GM12878 (cell line): ENCODE data around the gene BEST1. TPM values are rescaled to one million over a fixed set of nuclear protein-coding genes. Genes with fewer than 3 reads are reported as not detected.

Experiments
- ATAC-seq: fragments of 200-7000 bp; cut with Tn5 transposase; 3 replicates; pipeline ENCODE4 v1.9.1; 2020; ENCODE audit warnings: mild to moderate bottlenecking, moderate library complexity
- BruUV-seq: library from RNA; stranded (reverse); fragments of 400-500 nt; replicated peaks from 2 replicates; lab custom pipeline; 2021; lab: Mats Ljungman, UMichigan
- CTCF ChIA-PET: fragments of 300-600 bp; sonication (Branson Sonifier 250); formaldehyde crosslinking; extraction: SDS; loops from one replicate; lab custom pipeline; 2021; ENCODE audit warnings: inconsistent platforms; lab: Yijun Ruan, JAX
- POLR2A ChIA-PET: fragments of 350-600 bp; formaldehyde crosslinking; extraction: SDS; loops from one replicate; lab custom pipeline; 2021; ENCODE audit warnings: inconsistent platforms; lab: Charles Lee
- RAD21 ChIA-PET: fragments of 300-600 bp; sonication (Branson Sonifier 250); formaldehyde crosslinking; loops from one replicate; lab custom pipeline; 2023; ENCODE audit warnings: antibody characterized with exemption; ENCODE audit not compliant: unreplicated experiment; lab: Charles Lee
- SMC1A ChIA-PET: fragments of 300-600 bp; sonication (Branson Sonifier 250); formaldehyde crosslinking; loops from one replicate; lab custom pipeline; 2023; ENCODE audit not compliant: unreplicated experiment, uncharacterized antibody; lab: Charles Lee
- DNase-seq: peaks from one replicate; pipeline ENCODE4 v3.0.0-alpha.2; 2011; ENCODE audit warnings: low read depth, low spot score
- FAIRE-seq: peaks from 3 replicates; lab custom pipeline; 2011; peaks lifted over from hg19 to GRCh38; lab: Jason Lieb, UNC
- H2AFZ ChIP-seq: 2 replicates; pipeline ENCODE4 v1.6.0; 2011; ENCODE audit warnings: low read depth, low read length, control low read depth; ENCODE audit not compliant: control insufficient read depth
- H3K27ac ChIP-seq: 2 replicates; pipeline ENCODE4 v1.5.1; 2011; ENCODE audit warnings: control low read depth; ENCODE audit not compliant: control insufficient read depth, insufficient read depth
- H3K27me3 ChIP-seq, 2 experiments: replicated peaks in 1 of 2; 2 replicates each; pipeline versions ENCODE4 v1.6.0 to v1.6.1; 2011; ENCODE audit warnings: low read length in 1 of 2; ENCODE audit not compliant: control insufficient read depth in 2 of 2, insufficient read depth in 2 of 2
- H3K36me3 ChIP-seq, 2 experiments: 2 replicates each; pipeline ENCODE4 v1.5.1; 2011; ENCODE audit warnings: low read length in 1 of 2; ENCODE audit not compliant: control insufficient read depth in 2 of 2, insufficient read depth in 2 of 2
- H3K4me1 ChIP-seq: 2 replicates; pipeline ENCODE4 v1.6.1; 2011; ENCODE audit warnings: mild to moderate bottlenecking, low read length, moderate library complexity, mixed read lengths; ENCODE audit not compliant: control insufficient read depth, insufficient read depth
- H3K4me2 ChIP-seq: 2 replicates; pipeline ENCODE4 v1.6.0; 2011; ENCODE audit warnings: control low read depth; ENCODE audit not compliant: control insufficient read depth, insufficient read depth
- H3K4me3 ChIP-seq: fragments of 200-600 bp; sonication (generic); 2 replicates; pipeline ENCODE4 v1.5.1; 2016
- H3K79me2 ChIP-seq: 2 replicates; pipeline ENCODE4 v1.6.0; 2011; ENCODE audit warnings: low read length; ENCODE audit not compliant: control insufficient read depth, insufficient read depth
- H3K9ac ChIP-seq: 2 replicates; pipeline ENCODE4 v1.8.0; 2011; ENCODE audit warnings: low read length, control low read depth, mixed read lengths; ENCODE audit not compliant: control insufficient read depth, insufficient read depth
- H3K9me3 ChIP-seq: replicated peaks from 3 replicates; pipeline ENCODE4 v1.5.1; 2011; ENCODE audit warnings: mild to moderate bottlenecking, low read length; ENCODE audit not compliant: control insufficient read depth, insufficient read depth
- H4K20me1 ChIP-seq: 2 replicates; pipeline ENCODE4 v1.6.0; 2011; ENCODE audit not compliant: control insufficient read depth, insufficient read depth
- ASH2L ChIP-seq: fragments of 300-600, 200-600 bp; sonication (generic); IDR thresholded peaks from 2 replicates; pipeline ENCODE4 v1.6.1; 2017; ENCODE audit warnings: low read depth, mild to moderate bottlenecking, borderline replicate concordance
- ATF7 ChIP-seq: fragments of 450-650 bp; IDR thresholded peaks from 2 replicates; pipeline ENCODE4 v1.6.1; 2016; ENCODE audit warnings: low read depth, mild to moderate bottlenecking
- CHD2 ChIP-seq: IDR thresholded peaks from 2 replicates; pipeline ENCODE4 v1.6.1; 2011; ENCODE audit warnings: low read depth, low read length, improper control_type of control experiment, borderline replicate concordance
- CHD4 ChIP-seq: fragments of 200-600 bp; sonication (generic); IDR thresholded peaks from 2 replicates; pipeline ENCODE4 v1.6.1; 2016; ENCODE audit warnings: mild to moderate bottlenecking
- ETV6 ChIP-seq, 2 experiments: fragments of 450-650 bp in 1 of 2; IDR thresholded peaks in 1 of 2; conservative IDR thresholded peaks in 1 of 2; 2 replicates each; pipeline ENCODE4 v1.6.1; 2014; ENCODE audit warnings: antibody characterized with exemption in 1 of 2, borderline replicate concordance in 1 of 2, low read depth in 1 of 2, mild to moderate bottlenecking in 1 of 2, moderate library complexity in 1 of 2
- HCFC1 ChIP-seq: fragments of 150-350 bp; IDR thresholded peaks from 2 replicates; pipeline ENCODE4 v1.6.1; 2014; ENCODE audit warnings: low read length
- LARP7 ChIP-seq: fragments of 450-650 bp; IDR thresholded peaks from 2 replicates; pipeline ENCODE4 v1.6.1; 2017; ENCODE audit warnings: mild to moderate bottlenecking
- NR2C2 ChIP-seq: IDR thresholded peaks from 2 replicates; pipeline ENCODE4 v1.6.1; 2011; ENCODE audit warnings: borderline replicate concordance, low read depth; ENCODE audit not compliant: control insufficient read depth, insufficient read length
- POLR2A ChIP-seq: IDR thresholded peaks from 2 replicates; pipeline ENCODE4 v1.6.1; 2011; ENCODE audit warnings: low read depth, mild to moderate bottlenecking, low read length
- PRDM15 ChIP-seq: fragments of 450-650 bp; formaldehyde crosslinking; IDR thresholded peaks from 2 replicates; pipeline ENCODE4 v1.4.0; 2020; ENCODE audit warnings: mild to moderate bottlenecking, moderate library complexity
- RB1 ChIP-seq: fragments of 450-650 bp; formaldehyde crosslinking; IDR thresholded peaks from 2 replicates; pipeline ENCODE4 v1.6.1; 2017; ENCODE audit warnings: mild to moderate bottlenecking, borderline replicate concordance
- RCOR1 ChIP-seq: conservative IDR thresholded peaks from 2 replicates; pipeline ENCODE4 v1.6.1; 2012; ENCODE audit warnings: low read depth, low read length, improper control_type of control experiment
- RELA ChIP-seq: fragments of 450-650 bp; IDR thresholded peaks from 2 replicates; pipeline ENCODE4 v1.8.0; 2014; ENCODE audit warnings: borderline replicate concordance; ENCODE audit not compliant: partially characterized antibody
- SMAD1 ChIP-seq: fragments of 450-650 bp; IDR thresholded peaks from 2 replicates; pipeline ENCODE4 v1.6.1; 2018; ENCODE audit warnings: mild to moderate bottlenecking, low read depth; ENCODE audit not compliant: partially characterized antibody
- SUPT20H ChIP-seq: IDR thresholded peaks from 2 replicates; pipeline ENCODE4 v1.6.1; 2011; ENCODE audit warnings: low read depth, mild to moderate bottlenecking, low read length, moderate library complexity, borderline replicate concordance; ENCODE audit not compliant: control insufficient read depth
- TCF3 ChIP-seq: IDR thresholded peaks from 2 replicates; pipeline ENCODE4 v1.6.1; 2012; ENCODE audit warnings: low read depth, mild to moderate bottlenecking, low read length, borderline replicate concordance; ENCODE audit not compliant: insufficient read depth
- ZNF207 ChIP-seq: fragments of 450-650 bp; IDR thresholded peaks from 2 replicates; pipeline ENCODE4 v1.6.1; 2014; ENCODE audit warnings: antibody characterized with exemption, mild to moderate bottlenecking, borderline replicate concordance
- WGBS: methylation state at CpG from one replicate; pipeline ENCODE4 v1.1.6; 2016; ENCODE audit warnings: low lambda C conversion rate; ENCODE audit not compliant: insufficient replicate concordance, insufficient coverage; ENCODE audit errors: missing lambda C conversion rate; 5-methylcytosine and 5-hydroxymethylcytosine counted together
- in situ Hi-C: fragments of 300-500 bp; cut with MboI; formaldehyde crosslinking; loops from 9 replicates; pipeline ENCODE4 v1.14.3; 2018; ENCODE audit warnings: mixed read lengths
- intact Hi-C: fragments of 100-400 bp; cut with micrococcal nuclease; formaldehyde crosslinking; loops from one replicate; pipeline ENCODE4 v1.14.2; 2022; ENCODE audit not compliant: unreplicated experiment
- polyA plus RNA-seq, 11 experiments: library from polyadenylated mRNA; depleted of rRNA in 4 of 11; unstranded in 6 of 11; stranded (reverse) in 5 of 11; fragments of >200 nt; fragmentation: Nextera tagmentation in 4 of 11; fragmentation: Illumina TruSeq in 1 of 11; extraction: Ambion mirVana in 4 of 11; extraction: Trizol in 1 of 11; gene quantifications; 1 replicate in 1 of 11; 2 replicates in 10 of 11; pipeline versions ENCODE4 v1.2.1 to v1.2.3, GENCODE V29; 2011 to 2016; ENCODE audit warnings: inconsistent platforms in 2 of 11, missing spikeins in 2 of 11, low read depth in 1 of 11
- total RNA-seq, 4 experiments: library from RNA; depleted of rRNA in 3 of 4; stranded (reverse); fragments of >200 nt in 3 of 4; fragmentation: Illumina TruSeq in 1 of 4; extraction: Trizol in 1 of 4; gene quantifications; 2 replicates each; pipeline versions ENCODE4 v1.2.1 to v1.2.3, GENCODE V29; 2013 to 2021
- TF ChIP-seq, protein P1 (sequence below): fragments of 450-650 bp; IDR thresholded peaks from 2 replicates; pipeline ENCODE4 v1.6.1; 2017; ENCODE audit warnings: mild to moderate bottlenecking, low read depth, inconsistent platforms; ENCODE audit not compliant: poor library complexity, severe bottlenecking

Gene BEST1
- total and polyA plus RNA-seq, 10 of the 15 experiments (the other 5 are each of a cell fraction or from before 2014, with no cell fraction given), result 0.03 to 3.4 (median 0.15) TPM; not detected in 1

DNA sequence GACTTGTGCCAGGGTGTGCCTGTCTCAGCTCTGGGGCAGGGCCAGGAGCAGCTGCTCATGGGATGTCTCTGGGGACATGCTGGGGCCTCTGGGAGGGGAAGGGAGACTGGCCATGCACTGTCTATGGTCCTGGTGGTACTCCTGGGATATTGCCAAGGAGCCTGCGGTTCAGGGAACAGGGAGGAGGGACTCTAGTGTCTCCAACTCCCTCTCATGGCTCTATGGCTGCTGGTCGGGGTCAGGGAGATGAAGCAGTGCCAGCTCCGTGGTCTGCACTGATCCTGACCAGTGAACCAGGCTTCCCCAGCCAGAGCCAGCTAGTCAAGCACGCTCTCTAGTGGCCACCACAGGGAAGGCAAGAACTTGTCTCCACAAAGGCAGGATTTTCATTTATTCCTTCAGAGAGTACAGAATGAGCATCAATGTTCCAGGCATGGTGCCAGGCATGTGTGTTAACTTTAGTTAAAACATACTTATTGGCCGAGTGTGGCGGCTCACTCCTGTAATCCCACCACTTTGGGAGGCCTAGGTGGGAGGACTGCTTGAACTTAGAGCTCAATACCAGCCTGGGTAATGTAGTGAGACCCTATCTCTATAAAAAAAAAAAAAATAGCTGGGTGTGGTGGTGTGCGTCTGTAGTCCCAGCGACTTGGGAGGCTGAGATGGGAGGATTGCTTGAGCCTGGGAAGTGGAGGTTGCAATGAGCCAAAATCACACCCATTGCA, 2.5 kb upstream of the BEST1 start:
- no peak overlapping the region for H3K4me2 ChIP-seq
- FAIRE-seq, result peak; percentile 97
- POLR2A ChIA-PET, result interaction anchor here (0.6 to 1.4 kb wide), 4 partner anchors 16 to 163 kb away, joined by 3 to 4 read pairs (median 3); no protein-coding TSS in a partner anchor
- TF ChIP-seq SUPT20H, result no peak
- TF ChIP-seq HCFC1, result no peak
- no peak for TF ChIP-seq ETV6 (conservative IDR thresholded peaks at IDR 0.05 in 1 of 2, IDR thresholded peaks at IDR 0.05 in 1 of 2; ENCODE audit: borderline replicate concordance in 1 of 2, low read depth in 1 of 2)
- no peak for TF ChIP-seq ASH2L
- TF ChIP-seq RCOR1, result no peak
- TF ChIP-seq CHD2, result no peak
- TF ChIP-seq POLR2A, result no peak
- peak; percentile 26 for TF ChIP-seq RELA
- no peak for TF ChIP-seq CHD4
- no peak for TF ChIP-seq TCF3
- no peak for TF ChIP-seq PRDM15 (CRISPR knock-in tag)
- TF ChIP-seq, protein P1, sequence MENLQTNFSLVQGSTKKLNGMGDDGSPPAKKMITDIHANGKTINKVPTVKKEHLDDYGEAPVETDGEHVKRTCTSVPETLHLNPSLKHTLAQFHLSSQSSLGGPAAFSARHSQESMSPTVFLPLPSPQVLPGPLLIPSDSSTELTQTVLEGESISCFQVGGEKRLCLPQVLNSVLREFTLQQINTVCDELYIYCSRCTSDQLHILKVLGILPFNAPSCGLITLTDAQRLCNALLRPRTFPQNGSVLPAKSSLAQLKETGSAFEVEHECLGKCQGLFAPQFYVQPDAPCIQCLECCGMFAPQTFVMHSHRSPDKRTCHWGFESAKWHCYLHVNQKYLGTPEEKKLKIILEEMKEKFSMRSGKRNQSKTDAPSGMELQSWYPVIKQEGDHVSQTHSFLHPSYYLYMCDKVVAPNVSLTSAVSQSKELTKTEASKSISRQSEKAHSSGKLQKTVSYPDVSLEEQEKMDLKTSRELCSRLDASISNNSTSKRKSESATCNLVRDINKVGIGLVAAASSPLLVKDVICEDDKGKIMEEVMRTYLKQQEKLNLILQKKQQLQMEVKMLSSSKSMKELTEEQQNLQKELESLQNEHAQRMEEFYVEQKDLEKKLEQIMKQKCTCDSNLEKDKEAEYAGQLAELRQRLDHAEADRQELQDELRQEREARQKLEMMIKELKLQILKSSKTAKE, result no peak
- TF ChIP-seq NR2C2, result no peak
- peak; percentile 62; the same call in 1 of the 2 replicates for TF ChIP-seq RB1
- TF ChIP-seq LARP7, result peak; percentile 45; the same call in 1 of the 2 replicates
- no peak for TF ChIP-seq ATF7
- TF ChIP-seq ZNF207, result no peak
- no peak for TF ChIP-seq SMAD1

More for the DNA sequence above, 2.5 kb upstream of the BEST1 start:
- Histone ChIP-seq H3K79me2 (no peaks in the 10 kb centered on the region), H2AFZ (peak overlapping the region; percentile 50; the same call in 1 of the 2 replicates), H3K9me3 (no peaks in the 10 kb centered on the region), H3K4me1 (no peaks in the 10 kb centered on the region), H3K27me3 (no peaks in the 10 kb centered on the region; a peak in 1 of 4 replicates), H3K27ac (no peak overlapping the region), H3K36me3 (no peaks in the 10 kb centered on the region), H3K4me3 (no peak overlapping the region), H4K20me1 (no peaks in the 10 kb centered on the region), H3K9ac (no peak overlapping the region)
- intact Hi-C loops, result loop anchor here (1.0 to 2.0 kb wide), 5 partner anchors 48 to 150 kb away; no protein-coding TSS in a partner anchor
- ChIA-PET RAD21 (interaction anchor here (0.6 to 7.3 kb wide), 26 partner anchors 10 to 309 kb away, joined by 3 to 96 read pairs (median 5); partner anchors contain the start of gene FTH1), SMC1A (interaction anchor here (0.7 to 7.1 kb wide), 25 partner anchors 14 to 161 kb away, joined by 3 to 86 read pairs (median 5); partner anchors contain the start of gene FTH1), CTCF (interaction anchor here (0.6 to 8.2 kb wide), 44 partner anchors 10 to 630 kb away, joined by 3 to 188 read pairs (median 4); partner anchors contain the start of genes FADS3, FEN1, FTH1 and INCENP)
- WGBS, result 2% methylated on average over 8 of the region's 8 CpGs
- in situ Hi-C loops, result no loop called here
- no TSS peak for BruUV-seq
- DNase-seq (no peak), ATAC-seq (peak; percentile 93)
